DOHH2 (cell line): Measurements from ENCODE around the gene ATP11A.

ENCODE experiments used
- CTCF ChIP-seq: fragments of 200-600 bp; sonication (generic); IDR thresholded peaks from one replicate; pipeline ENCODE4 v1.5.1; 2014; ENCODE audit warnings: antibody characterized with exemption, mild to moderate bottlenecking, low read depth, low read length; ENCODE audit not compliant: poor library complexity, severe bottlenecking
- EZH2phosphoT487 ChIP-seq: fragments of 200-600 bp; sonication (generic); IDR thresholded peaks from 2 replicates; pipeline ENCODE4 v1.6.1; 2017; ENCODE audit warnings: borderline replicate concordance, mild to moderate bottlenecking, antibody characterized with exemption, low read length, moderate library complexity, mixed read lengths

GRCh38 chr13:112897603-112897955 is 207.7 kb downstream of the ATP11A start:
- no peak for TF ChIP-seq CTCF
- TF ChIP-seq EZH2phosphoT487, result no peak
